HG03025 (cell line): ENCODE measurements around the gene DNAJC5.
"Not testable (repeated sequence)": the region's sequence is repeated elsewhere in the genome, so short reads cannot be mapped to it uniquely, and the experiment has no call there.

ENCODE experiments used
- ATAC-seq: cut with Tn5 transposase; IDR thresholded peaks from one replicate; pipeline ENCODE4 v1.9.1; 2021; ENCODE audit warnings: mild to moderate bottlenecking, moderate library complexity; ENCODE audit not compliant: unreplicated experiment, low FRiP score

Gene DNAJC5

GRCh38 chr20:63900413-63900812, 5.5 kb downstream of the DNAJC5 start:
- ATAC-seq, result no peak

GRCh38 chr20:63903796-63904561, 9.1 kb downstream of the DNAJC5 start:
- ATAC-seq, result no peak

GRCh38 chr20:63908008-63908682, 13.2 kb downstream of the DNAJC5 start:
- no peak for ATAC-seq

- ATAC-seq, result no peak
Observed at GRCh38 chr20:63911176-63911575, 16.2 kb downstream of the DNAJC5 start.

GRCh38 chr20:63913768-63914167, 18.8 kb downstream of the DNAJC5 start:
- no peak for ATAC-seq

- no peak for ATAC-seq
Observed at GRCh38 chr20:63915471-63915870, 20.5 kb downstream of the DNAJC5 start.

- not testable (repeated sequence) for ATAC-seq
Observed at GRCh38 chr20:63916371-63916939, 21.5 kb downstream of the DNAJC5 start.

- no peak for ATAC-seq
Observed at GRCh38 chr20:63917811-63918210, 22.9 kb downstream of the DNAJC5 start.

GRCh38 chr20:63919130-63919529, 24.2 kb downstream of the DNAJC5 start:
- ATAC-seq, result no peak

- ATAC-seq, result no peak
Observed at GRCh38 chr20:63920226-63920625, 25.3 kb downstream of the DNAJC5 start.

GRCh38 chr20:63923651-63924050, 28.7 kb downstream of the DNAJC5 start:
- ATAC-seq, result no peak

GRCh38 chr20:63924241-63924640, 29.3 kb downstream of the DNAJC5 start:
- no peak for ATAC-seq

- ATAC-seq, result no peak
Observed at GRCh38 chr20:63926298-63926697, 31.4 kb downstream of the DNAJC5 start.

- ATAC-seq, result no peak
Observed at GRCh38 chr20:63929071-63929470, 34.1 kb downstream of the DNAJC5 start.

- ATAC-seq, result not testable (repeated sequence)
Observed at GRCh38 chr20:63929473-63929883, 34.6 kb downstream of the DNAJC5 start.

- no peak for ATAC-seq
Observed at GRCh38 chr20:63930971-63931553, 36.1 kb downstream of the DNAJC5 start.

- no peak for ATAC-seq
Observed at GRCh38 chr20:63931735-63932134, 36.8 kb downstream of the DNAJC5 start.

GRCh38 chr20:63932606-63933160, 37.8 kb downstream of the DNAJC5 start:
- ATAC-seq, result no peak

GRCh38 chr20:63933646-63934045, 38.7 kb downstream of the DNAJC5 start:
- no peak for ATAC-seq

- no peak for ATAC-seq
Observed at GRCh38 chr20:63934271-63935068, 39.5 kb downstream of the DNAJC5 start.
